ENCODE data around the gene ACER2. TPM values are rescaled to one million over a fixed set of nuclear protein-coding genes. Genes with fewer than 3 reads are reported as not detected.

The ACER2 gene
- total and polyA plus RNA-seq, 8 donors: 0.23 to 54.3 (median 20.5) TPM; not detected in 1

DNA sequence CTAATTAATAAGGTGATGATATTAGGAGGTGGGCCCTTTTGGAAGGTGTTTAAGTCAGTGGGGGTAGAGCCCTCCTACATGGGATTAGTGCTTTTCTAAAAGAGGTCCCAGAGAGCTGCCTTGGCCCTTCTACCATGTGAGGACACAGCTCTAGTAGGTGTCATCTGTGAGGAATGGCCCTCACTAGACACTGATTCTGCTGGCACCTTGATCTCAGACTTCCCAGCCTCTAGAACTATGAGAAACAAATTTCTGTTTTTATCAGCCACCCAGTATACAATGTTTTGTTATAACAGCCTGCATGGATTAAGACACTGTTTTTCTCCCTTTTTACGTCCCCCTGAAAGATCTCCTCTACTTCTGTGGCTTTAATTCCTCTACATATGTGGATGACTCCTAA is 31.6 kb downstream of the ACER2 start:
- no peak for DNase-seq
- Histone ChIP-seq H3K4me1 (no peaks in the 10 kb centered on the region), H3K27ac (no peak overlapping the region), H3K36me3 (peaks cover 4 to 81% (median 72%) of the 10 kb centered on the region in 4 donors), H3K27me3 (no peaks in the 10 kb centered on the region), H3K9me3 (no peaks in the 10 kb centered on the region), H3K4me3 (no peak overlapping the region)
- WGBS, 5 donors: 90 to 94% (median 92%) methylated on average over 1 of the region's 1 CpG
- intact Hi-C loops (cut with DNase I; ENCODE audit: low total_unique reads): no loop called here
- TF ChIP-seq EP300 (IDR thresholded peaks at IDR 0.05) (no peak), POLR2A (IDR thresholded peaks at IDR 0.05) (no peak), POLR2AphosphoS5 (IDR thresholded peaks at IDR 0.05) (no peak)
- TF ChIP-seq, protein P1, sequence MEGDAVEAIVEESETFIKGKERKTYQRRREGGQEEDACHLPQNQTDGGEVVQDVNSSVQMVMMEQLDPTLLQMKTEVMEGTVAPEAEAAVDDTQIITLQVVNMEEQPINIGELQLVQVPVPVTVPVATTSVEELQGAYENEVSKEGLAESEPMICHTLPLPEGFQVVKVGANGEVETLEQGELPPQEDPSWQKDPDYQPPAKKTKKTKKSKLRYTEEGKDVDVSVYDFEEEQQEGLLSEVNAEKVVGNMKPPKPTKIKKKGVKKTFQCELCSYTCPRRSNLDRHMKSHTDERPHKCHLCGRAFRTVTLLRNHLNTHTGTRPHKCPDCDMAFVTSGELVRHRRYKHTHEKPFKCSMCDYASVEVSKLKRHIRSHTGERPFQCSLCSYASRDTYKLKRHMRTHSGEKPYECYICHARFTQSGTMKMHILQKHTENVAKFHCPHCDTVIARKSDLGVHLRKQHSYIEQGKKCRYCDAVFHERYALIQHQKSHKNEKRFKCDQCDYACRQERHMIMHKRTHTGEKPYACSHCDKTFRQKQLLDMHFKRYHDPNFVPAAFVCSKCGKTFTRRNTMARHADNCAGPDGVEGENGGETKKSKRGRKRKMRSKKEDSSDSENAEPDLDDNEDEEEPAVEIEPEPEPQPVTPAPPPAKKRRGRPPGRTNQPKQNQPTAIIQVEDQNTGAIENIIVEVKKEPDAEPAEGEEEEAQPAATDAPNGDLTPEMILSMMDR (IDR thresholded peaks at IDR 0.05): no peak

DNA sequence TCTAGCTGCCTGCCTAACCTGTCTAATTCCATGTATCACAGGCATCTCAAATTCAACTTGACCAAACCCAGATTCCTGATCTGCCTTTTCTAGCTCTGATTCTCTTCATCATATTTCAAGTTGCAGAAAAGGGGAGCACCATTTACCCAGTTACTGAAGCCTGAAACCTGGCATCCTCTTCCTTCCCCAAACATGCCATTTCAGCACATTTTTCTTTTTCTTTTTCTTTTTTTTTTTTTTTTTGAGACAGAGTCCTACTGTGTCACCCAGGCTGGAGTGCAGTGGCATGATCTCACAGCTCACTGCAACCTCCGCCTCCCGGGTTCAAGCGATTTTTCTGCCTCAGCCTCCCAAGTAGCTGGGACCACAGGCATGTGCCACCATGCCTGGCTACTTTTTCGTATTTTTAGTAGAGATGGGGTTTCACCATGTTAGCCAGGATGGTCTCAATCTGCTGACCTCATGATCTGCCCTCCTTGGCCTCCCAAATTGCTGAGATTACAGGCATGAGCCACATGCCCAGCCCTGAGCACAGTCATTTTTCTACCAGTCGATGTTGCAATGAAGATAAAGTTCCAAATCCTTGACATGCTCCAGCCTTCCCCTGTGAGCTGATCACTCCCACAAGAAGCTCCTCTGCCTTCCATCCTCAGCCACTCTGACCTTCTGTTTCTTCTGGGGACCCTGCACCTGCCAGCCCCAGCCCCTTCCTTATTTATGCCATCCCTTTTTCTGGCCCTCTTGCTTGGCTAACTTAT is 32.2 kb downstream of the ACER2 start:
- 83 to 91% (median 89%) methylated on average over 5 of the region's 5 CpGs for WGBS, 5 donors
- Histone ChIP-seq H3K27ac (no peak overlapping the region), H3K9me3 (no peaks in the 10 kb centered on the region), H3K4me3 (no peak overlapping the region), H3K27me3 (no peaks in the 10 kb centered on the region), H3K36me3 (peaks cover 4 to 84% (median 74%) of the 10 kb centered on the region in 4 donors), H3K4me1 (no peaks in the 10 kb centered on the region)
- TF ChIP-seq POLR2AphosphoS5 (IDR thresholded peaks at IDR 0.05) (no peak), POLR2A (IDR thresholded peaks at IDR 0.05) (no peak), EP300 (IDR thresholded peaks at IDR 0.05) (no peak)
- TF ChIP-seq, protein P1 (IDR thresholded peaks at IDR 0.05): no peak
- no peak for DNase-seq
- intact Hi-C loops (cut with DNase I; ENCODE audit: low total_unique reads): no loop called here

- Histone ChIP-seq H3K4me1 (no peaks in the 10 kb centered on the region), H3K4me3 (no peak overlapping the region), H3K9me3 (no peaks in the 10 kb centered on the region), H3K36me3 (peaks cover 4 to 88% (median 79%) of the 10 kb centered on the region in 4 donors), H3K27ac (no peak overlapping the region), H3K27me3 (no peaks in the 10 kb centered on the region)
- intact Hi-C loops (cut with DNase I; ENCODE audit: low total_unique reads): no loop called here
- WGBS, 5 donors: 42 to 71% (median 61%) methylated on average over 4 of the region's 4 CpGs
- TF ChIP-seq, protein P1 (IDR thresholded peaks at IDR 0.05): no peak
- TF ChIP-seq POLR2A (IDR thresholded peaks at IDR 0.05) (no peak), POLR2AphosphoS5 (IDR thresholded peaks at IDR 0.05) (no peak), EP300 (IDR thresholded peaks at IDR 0.05) (no peak)
- DNase-seq: no peak
These were observed 32.9 kb downstream of the ACER2 start for GRCh38 chr9:19441730-19442129.

GRCh38 chr9:19442240-19442639 is 33.4 kb downstream of the ACER2 start:
- no peak for DNase-seq
- Histone ChIP-seq H3K4me3 (no peak overlapping the region), H3K4me1 (no peaks in the 10 kb centered on the region), H3K9me3 (no peaks in the 10 kb centered on the region), H3K36me3 (peaks cover 4 to 87% (median 79%) of the 10 kb centered on the region in 4 donors), H3K27ac (no peak overlapping the region), H3K27me3 (no peaks in the 10 kb centered on the region)
- TF ChIP-seq POLR2AphosphoS5 (IDR thresholded peaks at IDR 0.05) (no peak), EP300 (IDR thresholded peaks at IDR 0.05) (no peak), POLR2A (IDR thresholded peaks at IDR 0.05) (no peak)
- TF ChIP-seq, protein P1 (IDR thresholded peaks at IDR 0.05): no peak
- WGBS, 5 donors: 88 to 94% (median 92%) methylated on average over 9 of the region's 9 CpGs
- intact Hi-C loops (cut with DNase I; ENCODE audit: low total_unique reads): no loop called here

All from stomach (tissue), 9 donors.